Bronchial epithelial cell (primary cell): Measurements from ENCODE around the gene GMDS. TPM values are rescaled to one million over a fixed set of nuclear protein-coding genes. Genes with fewer than 3 reads are reported as not detected.
A peak's percentile ranks its signal among the peaks of the same experiment; 100 is the strongest.

Source experiments
- DNase-seq: peaks from one replicate; pipeline ENCODE4 v3.0.0-alpha.2; 2010; ENCODE audit warnings: low read depth
- FAIRE-seq: peaks from 2 replicates; lab custom pipeline; 2011; peaks lifted over from hg19 to GRCh38; lab: Jason Lieb, UNC
- H3K27me3 ChIP-seq: 2 replicates; pipeline ENCODE4 v1.5.1; 2011; ENCODE audit warnings: low read length; ENCODE audit not compliant: control insufficient read depth, insufficient read depth
- H3K36me3 ChIP-seq: 2 replicates; pipeline ENCODE4 v1.5.1; 2011; ENCODE audit warnings: low read length; ENCODE audit not compliant: control insufficient read depth, insufficient read depth
- H3K4me3 ChIP-seq: 2 replicates; pipeline ENCODE4 v1.5.1; 2011; ENCODE audit warnings: mild to moderate bottlenecking, low read depth, low read length, control low read depth
- CTCF ChIP-seq: IDR thresholded peaks from 2 replicates; pipeline ENCODE4 v1.5.1; 2011; ENCODE audit warnings: mild to moderate bottlenecking, moderate library complexity, low read length, control low read depth, inconsistent platforms; ENCODE audit not compliant: insufficient read depth, severe bottlenecking
- total RNA-seq: library from RNA; depleted of rRNA; stranded (reverse); fragments of >200 nt; gene quantifications from 2 replicates; pipeline ENCODE4 v1.2.1, GENCODE V29; 2014

Gene GMDS
- total RNA-seq, 1 donor from 2014 or later: 8.2 TPM

- DNase-seq (no peak), FAIRE-seq (no peak)
- Histone ChIP-seq H3K27me3 (no peaks in the 10 kb centered on the region), H3K36me3 (no peaks in the 10 kb centered on the region), H3K4me3 (no peak overlapping the region)
- TF ChIP-seq CTCF: no peak
Measured at GRCh38 chr6:2132916-2133315, 112.5 kb downstream of the GMDS start.

GRCh38 chr6:2132416-2132815 is 113.0 kb downstream of the GMDS start:
- TF ChIP-seq CTCF: no peak
- Histone ChIP-seq H3K4me3 (no peak overlapping the region), H3K36me3 (no peaks in the 10 kb centered on the region), H3K27me3 (no peaks in the 10 kb centered on the region)
- peak; percentile 13 for FAIRE-seq
- peak; percentile 80 for DNase-seq

- Histone ChIP-seq H3K36me3 (no peaks in the 10 kb centered on the region), H3K4me3 (no peak overlapping the region), H3K27me3 (no peaks in the 10 kb centered on the region)
- DNase-seq (no peak), FAIRE-seq (no peak)
- no peak for TF ChIP-seq CTCF
Measured at GRCh38 chr6:2129182-2129621, 116.2 kb downstream of the GMDS start.

- Histone ChIP-seq H3K4me3 (no peak overlapping the region), H3K36me3 (no peaks in the 10 kb centered on the region), H3K27me3 (no peaks in the 10 kb centered on the region)
- no peak for TF ChIP-seq CTCF
- DNase-seq (no peak), FAIRE-seq (no peak)
Measured at GRCh38 chr6:2127484-2127911, 117.9 kb downstream of the GMDS start.

- no peak for TF ChIP-seq CTCF
- Histone ChIP-seq H3K36me3 (no peaks in the 10 kb centered on the region), H3K27me3 (no peaks in the 10 kb centered on the region), H3K4me3 (no peak overlapping the region)
- FAIRE-seq (no peak), DNase-seq (no peak)
Measured at GRCh38 chr6:2126351-2126750, 119.1 kb downstream of the GMDS start.

- no peaks in the 10 kb centered on the region for H3K27me3 ChIP-seq
- H3K36me3 ChIP-seq: no peaks in the 10 kb centered on the region
- DNase-seq: no peak
- no peak overlapping the region for H3K4me3 ChIP-seq
- no peak for TF ChIP-seq CTCF
- no peak for FAIRE-seq
Measured at GRCh38 chr6:2125158-2125557, 120.2 kb downstream of the GMDS start.
